ENCODE data around the gene C1QL4. TPM values are rescaled to one million over a fixed set of nuclear protein-coding genes. Genes with fewer than 3 reads are reported as not detected.

C1QL4 gene
- total and polyA plus RNA-seq, 2 donors (not counting 1 experiment from before 2014, with no cell fraction given) = not detected

DNA sequence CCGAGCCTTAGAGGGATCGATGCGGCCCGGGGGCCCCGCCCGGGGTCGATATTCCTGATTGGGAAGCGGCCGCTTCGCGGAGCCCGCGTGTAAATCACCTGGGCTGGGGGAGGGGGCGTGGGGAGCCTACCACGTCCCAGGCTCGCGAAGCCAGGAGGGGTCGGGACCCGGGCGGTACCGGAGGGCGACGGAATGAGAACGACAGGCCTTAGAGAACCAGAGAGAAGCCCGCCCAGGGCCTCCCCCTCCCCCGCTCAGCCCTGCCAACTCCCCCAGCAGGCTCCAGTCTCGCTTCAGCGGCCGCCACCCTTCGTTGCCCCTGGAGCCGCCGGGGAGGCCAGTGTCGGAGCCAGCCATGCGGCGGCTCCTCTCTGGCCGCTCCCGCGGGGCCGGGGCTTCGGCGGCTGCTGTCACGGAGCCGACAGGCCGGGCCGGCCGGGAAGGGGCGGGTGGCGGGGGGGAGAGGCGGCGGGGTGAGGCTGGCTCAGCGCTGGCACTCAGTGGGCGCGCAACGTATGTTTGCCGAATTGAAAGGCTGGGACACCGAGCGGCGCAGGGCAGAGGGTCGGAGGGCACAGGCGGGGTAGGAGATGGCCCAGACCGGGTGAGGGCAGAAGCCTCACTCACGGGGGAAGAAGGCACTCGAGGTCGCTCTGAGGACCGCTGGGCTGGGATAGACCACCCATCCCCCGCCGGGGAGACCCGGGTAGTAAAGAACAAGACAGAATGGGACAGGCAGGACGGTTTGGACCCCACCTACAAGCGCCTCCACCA is 8.2 kb upstream of the C1QL4 start:
- peak overlapping the region; percentile 39 for H3K9ac ChIP-seq (ENCODE audit: low read length)
- H3K9me3 ChIP-seq (ENCODE audit: control extremely low read depth in 1 of 3, control insufficient read depth in 2 of 3, insufficient read depth in 1 of 3, low read length in 2 of 3) = peaks cover 0 to 35% (median 0%) of the 10 kb centered on the region in 3 donors
- Mint-ChIP-seq H3K9me3 (ENCODE audit: insufficient read depth) (no peaks in the 10 kb centered on the region), H3K4me1 (peaks cover 60% of the 10 kb centered on the region), H3K4me3 (peak overlapping the region; percentile 90), H3K27ac (no peak overlapping the region), H3K27me3 (peaks cover 41% of the 10 kb centered on the region)
- peaks cover 0 to 91% (median 59%) of the 10 kb centered on the region in 4 experiments for H3K27me3 ChIP-seq (replicated peaks in 1 of 4; ENCODE audit: control extremely low read depth in 1 of 4, control insufficient read depth in 3 of 4, insufficient read depth in 4 of 4, low read length in 3 of 4)
- 2% methylated on average over 53 of the region's 70 CpGs for WGBS (ENCODE audit: insufficient coverage)
- DNase-seq (peak; percentile 64), ATAC-seq (ENCODE audit: low read depth) (peak; percentile 40)
- H4K20me1 ChIP-seq (ENCODE audit: control insufficient read depth, insufficient read depth, low read length, poor library complexity, severe bottlenecking) = peaks cover 24% of the 10 kb centered on the region
- no peaks in the 10 kb centered on the region for H3K79me2 ChIP-seq (ENCODE audit: control insufficient read depth, insufficient read depth, low read length)
- H3K4me3 ChIP-seq (ENCODE audit: control extremely low read depth in 1 of 5, extremely low read depth in 1 of 5, insufficient read depth in 1 of 5, low read depth in 2 of 5, low read length in 4 of 5) = peak overlapping the region in 4 of 5 experiments; percentile 16 to 61 (median 38)
- peak; percentile 44 for TF ChIP-seq EZH2 (IDR thresholded peaks at IDR 0.05; ENCODE audit: borderline replicate concordance, insufficient read depth, low read depth, low read length, poor library complexity, severe bottlenecking)
- TF ChIP-seq, protein P1, sequence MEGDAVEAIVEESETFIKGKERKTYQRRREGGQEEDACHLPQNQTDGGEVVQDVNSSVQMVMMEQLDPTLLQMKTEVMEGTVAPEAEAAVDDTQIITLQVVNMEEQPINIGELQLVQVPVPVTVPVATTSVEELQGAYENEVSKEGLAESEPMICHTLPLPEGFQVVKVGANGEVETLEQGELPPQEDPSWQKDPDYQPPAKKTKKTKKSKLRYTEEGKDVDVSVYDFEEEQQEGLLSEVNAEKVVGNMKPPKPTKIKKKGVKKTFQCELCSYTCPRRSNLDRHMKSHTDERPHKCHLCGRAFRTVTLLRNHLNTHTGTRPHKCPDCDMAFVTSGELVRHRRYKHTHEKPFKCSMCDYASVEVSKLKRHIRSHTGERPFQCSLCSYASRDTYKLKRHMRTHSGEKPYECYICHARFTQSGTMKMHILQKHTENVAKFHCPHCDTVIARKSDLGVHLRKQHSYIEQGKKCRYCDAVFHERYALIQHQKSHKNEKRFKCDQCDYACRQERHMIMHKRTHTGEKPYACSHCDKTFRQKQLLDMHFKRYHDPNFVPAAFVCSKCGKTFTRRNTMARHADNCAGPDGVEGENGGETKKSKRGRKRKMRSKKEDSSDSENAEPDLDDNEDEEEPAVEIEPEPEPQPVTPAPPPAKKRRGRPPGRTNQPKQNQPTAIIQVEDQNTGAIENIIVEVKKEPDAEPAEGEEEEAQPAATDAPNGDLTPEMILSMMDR (IDR thresholded peaks at IDR 0.05) = no peak
- no peak overlapping the region for H2AFZ ChIP-seq (ENCODE audit: insufficient read depth, low read depth, low read length, poor library complexity, severe bottlenecking)
- ChIA-PET CTCF (interaction anchor here (5.3 to 22.4 kb wide), 4 partner anchors 10 to 169 kb away, joined by 77 to 729 read pairs (median 117); partner anchors contain the start of gene C1QL4), POLR2A (interaction anchor here (1.5 kb wide), 1 partner anchor 22 kb away, joined by 8 read pairs; the partner anchor contains the start of gene SPATS2)
- H3K36me3 ChIP-seq (replicated peaks in 1 of 2; ENCODE audit: control extremely low read depth in 1 of 2, control insufficient read depth in 1 of 2, extremely low read depth in 1 of 2, insufficient read depth in 2 of 2, low read length in 1 of 2) = no peaks in the 10 kb centered on the region
- H3K4me2 ChIP-seq (replicated peaks; ENCODE audit: low read depth, low read length, poor library complexity, severe bottlenecking) = peak overlapping the region; percentile 80
- intact Hi-C loops (cut with micrococcal nuclease) = loop anchor here (10.0 kb wide), 2 partner anchors 250 to 500 kb away; partner anchors contain the start of genes BCDIN3D and DHH
- no peak overlapping the region for H3K27ac ChIP-seq (ENCODE audit: low read length in 2 of 2)
- H3K4me1 ChIP-seq (ENCODE audit: control insufficient read depth in 2 of 2, insufficient read depth in 2 of 2, low read length in 2 of 2) = peaks cover 65 to 67% of the 10 kb centered on the region in 2 donors
